Measurements from ENCODE around the gene DLG3. TPM values are rescaled to one million over a fixed set of nuclear protein-coding genes. Genes with fewer than 3 reads are reported as not detected.
A peak's percentile ranks its signal among the peaks of the same experiment; 100 is the strongest.

Gene DLG3
- total RNA-seq, 2 experiments from 2014 or later: 11.0 to 12.9 TPM

- Mint-ChIP-seq H3K4me1 (ENCODE audit: low read depth) (no peaks in the 10 kb centered on the region), H3K4me3 (no peak overlapping the region), H3K9me3 (no peaks in the 10 kb centered on the region), H3K27me3 (ENCODE audit: low read depth) (no peaks in the 10 kb centered on the region), H3K36me3 (ENCODE audit: low read depth) (no peaks in the 10 kb centered on the region), H3K27ac (no peak overlapping the region)
- CTCF ChIA-PET: no interaction called here
- no peak for DNase-seq
- intact Hi-C loops (cut with micrococcal nuclease): no loop called here
Observed at GRCh38 chrX:70427365-70427764, 17.3 kb upstream of the DLG3 start.

- CTCF ChIA-PET: interaction anchor here (0.6 kb wide), 1 partner anchor 41 kb away, joined by 3 read pairs; no protein-coding TSS in a partner anchor
- intact Hi-C loops (cut with micrococcal nuclease): no loop called here
- Mint-ChIP-seq H3K4me3 (no peak overlapping the region), H3K9me3 (no peaks in the 10 kb centered on the region), H3K36me3 (ENCODE audit: low read depth) (no peaks in the 10 kb centered on the region), H3K27me3 (ENCODE audit: low read depth) (peaks cover 2% of the 10 kb centered on the region), H3K4me1 (ENCODE audit: low read depth) (peaks cover 4% of the 10 kb centered on the region), H3K27ac (no peak overlapping the region)
- DNase-seq: no peak
Observed at GRCh38 chrX:70429759-70430158, 14.9 kb upstream of the DLG3 start.

DNA sequence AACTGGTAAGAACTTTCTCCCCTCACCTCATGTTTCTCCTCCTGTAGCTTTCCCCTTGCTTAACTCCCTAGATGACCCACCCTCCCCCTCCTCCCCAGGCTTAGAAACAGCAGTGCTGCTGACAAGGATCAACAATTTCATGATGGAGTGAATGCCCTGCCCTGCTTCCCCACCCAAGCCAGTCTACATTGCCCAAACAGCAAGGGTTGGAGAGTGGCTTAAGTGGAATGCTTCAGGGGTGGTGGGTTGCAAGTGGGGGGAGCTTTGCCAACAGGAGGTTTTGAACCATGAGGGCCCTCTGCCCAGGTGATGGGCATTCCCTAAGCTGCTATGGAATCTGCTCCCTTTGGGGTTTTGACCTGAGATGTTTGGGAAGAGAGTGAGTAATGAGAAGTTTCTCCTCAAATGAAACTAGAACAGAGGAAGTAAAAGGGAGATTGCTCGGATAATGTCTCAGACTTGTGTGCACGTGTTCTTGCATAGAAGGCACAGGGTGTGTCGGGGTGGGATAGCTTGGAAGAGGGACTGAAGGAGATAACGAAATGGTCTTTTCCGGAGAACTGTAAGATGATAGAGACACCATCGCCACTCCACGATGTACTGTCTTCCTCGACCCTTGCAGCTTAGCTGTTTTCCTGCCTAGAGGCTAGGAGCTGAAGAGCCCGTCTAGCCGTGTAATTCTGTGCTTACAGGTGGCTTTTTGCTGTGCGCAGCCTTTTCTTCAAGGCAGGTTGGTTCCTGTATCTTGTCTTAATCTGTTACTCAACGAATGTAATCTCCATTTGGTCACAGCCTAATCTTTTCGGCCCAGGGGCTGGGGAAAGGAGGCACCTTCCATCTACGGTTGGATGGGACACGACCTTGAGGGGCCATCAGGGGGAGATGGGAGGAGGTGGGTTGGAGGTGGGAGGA lies 11.4 kb upstream of the DLG3 start:
- H3K27me3 Mint-ChIP-seq (ENCODE audit: low read depth): peaks cover 11% of the 10 kb centered on the region
- CTCF ChIA-PET: interaction anchor here (0.5 to 1.6 kb wide), 5 partner anchors 9 to 517 kb away, joined by 3 to 6 read pairs (median 3); partner anchors contain the start of genes KIF4A and PDZD11
- peaks cover 7% of the 10 kb centered on the region for H3K4me1 Mint-ChIP-seq (ENCODE audit: low read depth)
- DNase-seq: no peak
- intact Hi-C loops (cut with micrococcal nuclease): no loop called here
- H3K4me3 Mint-ChIP-seq: peak overlapping the region; percentile 84
- no peaks in the 10 kb centered on the region for H3K36me3 Mint-ChIP-seq (ENCODE audit: low read depth)
- peak overlapping the region; percentile 50 for H3K27ac Mint-ChIP-seq
- H3K9me3 Mint-ChIP-seq: no peaks in the 10 kb centered on the region

DNA sequence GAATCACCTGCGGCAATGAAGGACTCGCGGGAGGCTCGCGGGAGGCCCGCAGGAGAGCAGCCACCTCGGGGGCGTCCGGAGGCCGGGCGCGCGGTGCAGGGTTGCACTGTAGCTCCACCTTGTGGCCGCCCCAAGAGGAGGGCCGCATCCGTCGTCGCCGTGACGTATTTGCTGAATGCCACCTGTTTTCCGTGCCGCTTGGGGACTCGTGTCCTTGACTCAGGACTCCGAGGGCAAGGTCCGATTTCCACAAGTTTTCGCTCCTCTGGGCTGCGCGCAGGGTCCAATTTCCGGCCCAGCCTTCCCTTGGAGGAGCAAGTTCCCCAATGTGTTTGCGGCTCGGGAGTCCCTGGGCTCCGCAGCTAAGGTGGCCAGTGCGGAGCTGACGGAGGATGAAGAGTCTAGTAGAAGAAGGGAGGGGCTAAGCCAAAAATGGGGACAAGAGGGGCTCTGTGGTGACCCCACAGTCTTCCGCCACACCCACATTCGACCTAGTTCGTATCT lies 10.7 kb upstream of the DLG3 start:
- intact Hi-C loops (cut with micrococcal nuclease): loop anchor here (1.0 to 2.0 kb wide), 5 partner anchors 20 to 401 kb away; partner anchors contain the start of genes IGBP1 and KIF4A
- Mint-ChIP-seq H3K27ac (peak overlapping the region; percentile 50), H3K9me3 (no peaks in the 10 kb centered on the region), H3K4me3 (peak overlapping the region; percentile 84), H3K4me1 (ENCODE audit: low read depth) (peaks cover 7% of the 10 kb centered on the region), H3K27me3 (ENCODE audit: low read depth) (peaks cover 11% of the 10 kb centered on the region), H3K36me3 (ENCODE audit: low read depth) (no peaks in the 10 kb centered on the region)
- CTCF ChIA-PET: interaction anchor here (1.0 to 1.6 kb wide), 4 partner anchors 9 to 144 kb away, joined by 3 to 4 read pairs (median 3); partner anchors contain the start of genes KIF4A and PDZD11
- peak; percentile 80 for DNase-seq

DNA sequence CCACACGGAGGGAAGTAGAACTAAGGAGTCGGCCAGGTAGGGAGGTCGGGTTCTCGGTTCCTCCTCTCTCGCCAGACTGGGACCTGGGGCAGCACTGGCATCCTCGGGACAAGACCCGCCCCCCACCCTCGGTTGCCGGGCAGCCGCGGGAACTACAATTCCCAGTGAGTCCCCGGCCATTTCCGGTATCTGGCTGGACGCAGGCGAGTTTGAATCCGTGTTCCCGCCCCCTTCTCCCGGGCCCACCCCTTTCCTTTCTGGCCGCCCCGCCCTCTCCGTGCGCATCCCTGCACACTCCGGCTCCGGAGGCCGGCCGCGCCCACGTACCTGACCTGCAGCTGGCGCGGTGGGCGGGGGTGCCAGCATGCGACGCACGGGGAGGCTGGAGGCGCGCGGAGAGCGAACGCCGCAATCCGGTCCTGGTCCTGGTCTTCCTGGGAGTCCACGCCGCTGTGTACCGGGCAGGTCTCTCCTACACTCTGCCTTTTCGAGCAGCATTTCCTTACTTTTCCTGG lies 10.2 kb upstream of the DLG3 start:
- DNase-seq: peak; percentile 76
- H3K4me1 Mint-ChIP-seq (ENCODE audit: low read depth): peaks cover 7% of the 10 kb centered on the region
- no peak overlapping the region for H3K27ac Mint-ChIP-seq
- intact Hi-C loops (cut with micrococcal nuclease): loop anchor here (1.0 to 2.0 kb wide), 5 partner anchors 20 to 402 kb away; partner anchors contain the start of genes IGBP1 and KIF4A
- H3K4me3 Mint-ChIP-seq: peak overlapping the region; percentile 84
- peaks cover 13% of the 10 kb centered on the region for H3K27me3 Mint-ChIP-seq (ENCODE audit: low read depth)
- H3K9me3 Mint-ChIP-seq: no peaks in the 10 kb centered on the region
- no peaks in the 10 kb centered on the region for H3K36me3 Mint-ChIP-seq (ENCODE audit: low read depth)
- CTCF ChIA-PET: interaction anchor here (1.0 to 1.8 kb wide), 5 partner anchors 8 to 231 kb away, joined by 3 to 9 read pairs (median 3); partner anchors contain the start of genes KIF4A and PDZD11

DNA sequence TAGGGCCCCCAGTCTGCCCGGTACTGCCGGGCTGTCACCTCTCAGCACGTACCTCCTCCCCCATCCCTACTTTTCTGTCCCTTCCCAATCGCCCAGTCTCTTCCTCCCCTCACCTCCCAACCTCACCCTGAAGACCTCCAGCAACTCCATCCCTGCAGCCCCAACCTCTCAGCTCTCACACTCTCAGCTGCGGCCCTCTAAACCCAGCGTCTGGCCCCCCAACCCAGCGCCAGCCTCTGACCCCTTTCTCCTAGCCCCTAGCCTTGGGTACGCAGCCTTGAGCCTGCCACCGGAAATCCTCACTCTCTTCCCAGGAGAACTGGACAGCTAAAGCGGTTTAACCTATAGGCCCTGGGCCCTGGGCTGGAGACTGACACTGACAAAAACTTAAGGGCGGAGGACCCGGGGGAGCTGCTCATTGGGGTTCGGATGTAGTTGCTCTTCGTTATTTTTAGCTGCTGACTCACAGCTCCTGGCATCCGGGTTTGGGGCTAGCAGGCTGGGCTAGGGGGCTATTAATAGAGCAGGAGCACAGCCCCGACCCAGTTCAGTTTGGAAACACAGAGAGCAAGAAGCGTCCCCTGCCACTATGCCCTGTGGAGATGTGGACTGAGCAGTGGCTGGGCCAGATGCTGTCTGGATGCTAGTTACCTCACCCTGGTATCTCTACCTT lies 9.6 kb upstream of the DLG3 start:
- no peaks in the 10 kb centered on the region for H3K36me3 Mint-ChIP-seq (ENCODE audit: low read depth)
- no peaks in the 10 kb centered on the region for H3K9me3 Mint-ChIP-seq
- no peak overlapping the region for H3K27ac Mint-ChIP-seq
- intact Hi-C loops (cut with micrococcal nuclease): loop anchor here (1.0 to 2.0 kb wide), 5 partner anchors 19 to 402 kb away; partner anchors contain the start of genes IGBP1 and KIF4A
- peak overlapping the region; percentile 84 for H3K4me3 Mint-ChIP-seq
- H3K4me1 Mint-ChIP-seq (ENCODE audit: low read depth): peaks cover 7% of the 10 kb centered on the region
- no peak for DNase-seq
- H3K27me3 Mint-ChIP-seq (ENCODE audit: low read depth): peaks cover 14% of the 10 kb centered on the region
- CTCF ChIA-PET: interaction anchor here (0.7 to 1.8 kb wide), 4 partner anchors 9 to 238 kb away, joined by 3 to 9 read pairs (median 5); no protein-coding TSS in a partner anchor

- no peak overlapping the region for H3K27ac Mint-ChIP-seq
Observed at GRCh38 chrX:70436343-70436742, 8.3 kb upstream of the DLG3 start.

GRCh38 chrX:70437011-70437410 lies 7.6 kb upstream of the DLG3 start:
- no peak for DNase-seq
- CTCF ChIA-PET: no interaction called here
- H3K4me1 Mint-ChIP-seq (ENCODE audit: low read depth): peaks cover 7% of the 10 kb centered on the region
- H3K4me3 Mint-ChIP-seq: no peak overlapping the region
- H3K27me3 Mint-ChIP-seq (ENCODE audit: low read depth): peaks cover 17% of the 10 kb centered on the region
- H3K9me3 Mint-ChIP-seq: no peaks in the 10 kb centered on the region
- no peak overlapping the region for H3K27ac Mint-ChIP-seq
- intact Hi-C loops (cut with micrococcal nuclease): no loop called here
- no peaks in the 10 kb centered on the region for H3K36me3 Mint-ChIP-seq (ENCODE audit: low read depth)

More at GRCh38 chrX:70436343-70436742, 8.3 kb upstream of the DLG3 start:
- Mint-ChIP-seq H3K36me3 (ENCODE audit: low read depth) (no peaks in the 10 kb centered on the region), H3K4me3 (no peak overlapping the region), H3K27me3 (ENCODE audit: low read depth) (peaks cover 17% of the 10 kb centered on the region), H3K4me1 (ENCODE audit: low read depth) (peaks cover 7% of the 10 kb centered on the region), H3K9me3 (no peaks in the 10 kb centered on the region)
- intact Hi-C loops (cut with micrococcal nuclease): no loop called here
- peak; percentile 19 for DNase-seq
- CTCF ChIA-PET: interaction anchor here (0.8 to 1.8 kb wide), 2 partner anchors 21 to 229 kb away, joined by 4 to 7 read pairs; no protein-coding TSS in a partner anchor

DNA sequence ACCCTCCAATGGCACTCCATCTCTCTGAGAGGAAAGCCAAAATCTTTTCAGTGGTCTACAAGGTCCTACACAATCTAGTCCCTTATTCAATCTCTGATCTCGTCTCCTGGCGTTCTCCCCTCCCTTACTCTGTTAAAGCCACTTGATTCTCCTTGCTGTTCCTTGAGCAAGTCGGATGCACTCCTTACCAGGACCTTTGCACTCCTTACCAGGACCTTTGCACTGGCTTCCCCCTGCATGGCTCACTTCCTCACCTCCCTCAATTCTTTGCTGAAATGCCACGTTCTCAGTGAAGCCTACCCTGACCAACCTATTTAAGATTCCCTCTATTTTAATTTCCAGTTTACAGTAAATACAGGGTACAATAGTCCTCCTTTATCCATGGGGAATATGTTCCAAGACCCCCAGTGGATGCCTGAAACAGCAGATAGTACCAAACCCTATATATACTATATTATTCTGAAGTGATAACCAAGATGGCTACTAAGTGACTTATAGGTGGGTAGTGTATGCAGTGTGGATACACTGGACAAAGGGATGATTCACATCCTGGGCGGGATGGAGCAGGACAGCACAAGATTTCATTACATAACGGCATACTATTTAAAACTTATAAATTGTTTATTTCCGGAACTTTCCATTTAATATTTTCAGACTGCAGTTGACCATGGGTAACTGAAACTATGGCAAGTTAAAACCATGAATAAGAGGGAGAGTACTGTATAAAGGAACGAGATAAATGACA lies 6.5 kb upstream of the DLG3 start:
- H3K4me3 Mint-ChIP-seq: no peak overlapping the region
- CTCF ChIA-PET: no interaction called here

DNA sequence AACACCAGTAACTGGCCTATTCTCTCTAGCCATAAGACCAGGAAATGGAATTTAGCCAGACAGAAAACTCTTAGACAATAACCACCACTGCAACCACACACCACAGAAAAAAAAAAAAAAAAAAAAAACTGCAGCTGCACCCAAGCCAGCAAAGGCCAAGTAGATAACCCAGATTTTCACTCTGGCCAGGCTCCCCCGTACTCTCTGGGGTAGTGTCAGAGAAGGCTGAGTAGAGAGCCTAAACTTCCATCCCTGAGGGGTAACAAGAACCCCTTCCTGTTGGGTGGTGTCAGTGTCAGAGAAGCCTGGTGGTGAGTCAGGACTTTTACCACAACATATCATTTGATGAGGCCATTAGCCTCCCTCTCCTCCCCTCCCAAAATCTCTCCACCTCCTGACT lies 5.6 kb upstream of the DLG3 start:
- Mint-ChIP-seq H3K4me3 (no peak overlapping the region), H3K4me1 (ENCODE audit: low read depth) (peaks cover 5% of the 10 kb centered on the region), H3K27me3 (ENCODE audit: low read depth) (peaks cover 20% of the 10 kb centered on the region), H3K9me3 (no peaks in the 10 kb centered on the region), H3K27ac (no peak overlapping the region), H3K36me3 (ENCODE audit: low read depth) (no peaks in the 10 kb centered on the region)
- no peak for DNase-seq
- intact Hi-C loops (cut with micrococcal nuclease): no loop called here
- CTCF ChIA-PET: interaction anchor here (1.0 kb wide), 1 partner anchor 13 kb away, joined by 4 read pairs; no protein-coding TSS in a partner anchor

More for the DNA sequence above, 6.5 kb upstream of the DLG3 start:
- DNase-seq: no peak
- Mint-ChIP-seq H3K4me1 (ENCODE audit: low read depth) (peaks cover 6% of the 10 kb centered on the region), H3K27me3 (ENCODE audit: low read depth) (peaks cover 20% of the 10 kb centered on the region), H3K9me3 (no peaks in the 10 kb centered on the region), H3K27ac (no peak overlapping the region), H3K36me3 (ENCODE audit: low read depth) (no peaks in the 10 kb centered on the region)
- intact Hi-C loops (cut with micrococcal nuclease): no loop called here

DNA sequence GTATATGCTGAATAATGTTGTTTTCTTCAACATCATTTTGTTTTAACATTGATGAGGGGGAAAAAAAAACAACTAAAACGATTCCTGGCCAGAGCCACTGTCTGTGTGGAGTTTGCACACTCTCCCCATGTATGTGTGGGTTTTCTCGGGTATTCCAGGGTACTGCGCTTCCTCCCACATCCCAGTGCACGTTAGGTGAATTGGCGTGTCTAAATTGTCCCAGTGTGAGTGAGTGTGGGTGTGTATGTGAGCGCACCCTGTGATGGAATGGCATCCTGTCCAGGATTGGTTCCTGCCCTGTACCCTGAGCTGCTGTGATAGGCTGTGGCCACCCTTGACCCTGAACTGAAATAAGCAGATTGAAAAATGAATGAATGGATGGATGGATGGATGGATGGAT lies 2.4 kb upstream of the DLG3 start:
- no peaks in the 10 kb centered on the region for H3K9me3 Mint-ChIP-seq
- CTCF ChIA-PET: interaction anchor here (1.0 kb wide), 1 partner anchor 8 kb away, joined by 3 read pairs; no protein-coding TSS in a partner anchor
- H3K36me3 Mint-ChIP-seq (ENCODE audit: low read depth): no peaks in the 10 kb centered on the region
- H3K27ac Mint-ChIP-seq: no peak overlapping the region
- no peak overlapping the region for H3K4me3 Mint-ChIP-seq
- H3K4me1 Mint-ChIP-seq (ENCODE audit: low read depth): no peaks in the 10 kb centered on the region
- peaks cover 27% of the 10 kb centered on the region for H3K27me3 Mint-ChIP-seq (ENCODE audit: low read depth)
- intact Hi-C loops (cut with micrococcal nuclease): no loop called here
- DNase-seq: no peak
